NCI-H2227 (cell line): ENCODE data around the gene KIAA1191.

Source experiments
- DNase-seq: peaks from one replicate; lab custom pipeline; 2025; ENCODE audit not compliant: unreplicated experiment; lab: John Stamatoyannopoulos, UW

Gene KIAA1191

DNA sequence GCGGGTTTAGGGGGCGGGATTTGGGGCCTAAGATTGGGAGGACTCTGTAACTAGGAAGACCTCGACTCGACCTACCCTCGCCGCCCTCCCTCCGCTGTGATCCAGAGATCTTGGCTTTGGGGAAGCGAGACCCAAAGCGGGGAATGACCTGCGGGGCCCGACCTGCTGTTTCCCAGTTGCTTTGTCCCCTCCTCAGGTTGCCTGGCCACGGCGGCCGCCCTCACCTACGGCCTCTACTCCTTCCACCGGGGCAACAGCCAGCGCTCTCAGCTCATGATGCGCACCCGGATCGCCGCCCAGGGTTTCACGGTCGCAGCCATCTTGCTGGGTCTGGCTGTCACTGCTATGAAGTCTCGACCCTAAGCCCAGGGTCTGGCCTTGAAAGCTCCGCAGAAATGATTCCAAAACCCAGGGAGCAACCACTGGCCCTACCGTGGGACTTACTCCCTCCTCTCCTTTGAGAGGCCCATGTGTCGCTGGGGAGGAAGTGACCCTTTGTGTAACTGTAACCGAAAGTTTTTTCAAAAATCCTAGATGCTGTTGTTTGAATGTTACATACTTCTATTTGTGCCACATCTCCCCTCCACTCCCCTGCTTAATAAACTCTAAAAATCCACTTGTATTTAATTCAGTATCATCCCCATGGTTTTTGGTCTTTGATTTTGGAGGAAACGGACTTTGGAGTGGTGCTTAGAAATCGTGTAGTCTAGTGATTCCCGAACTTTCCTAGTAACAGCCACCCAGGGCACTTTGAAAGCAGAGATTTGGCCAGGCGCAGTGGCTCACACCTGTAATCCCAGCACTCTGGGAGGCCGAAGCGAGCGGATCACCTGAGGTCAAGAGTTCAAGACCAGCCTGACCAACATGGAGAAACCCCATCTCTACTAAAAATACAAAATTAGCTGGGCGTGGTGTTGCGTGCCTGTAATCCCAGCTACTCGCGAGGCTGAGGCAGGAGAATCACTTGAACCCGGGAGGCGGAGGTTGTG lies 27.9 kb upstream of the KIAA1191 start:
- DNase-seq = no peak

DNA sequence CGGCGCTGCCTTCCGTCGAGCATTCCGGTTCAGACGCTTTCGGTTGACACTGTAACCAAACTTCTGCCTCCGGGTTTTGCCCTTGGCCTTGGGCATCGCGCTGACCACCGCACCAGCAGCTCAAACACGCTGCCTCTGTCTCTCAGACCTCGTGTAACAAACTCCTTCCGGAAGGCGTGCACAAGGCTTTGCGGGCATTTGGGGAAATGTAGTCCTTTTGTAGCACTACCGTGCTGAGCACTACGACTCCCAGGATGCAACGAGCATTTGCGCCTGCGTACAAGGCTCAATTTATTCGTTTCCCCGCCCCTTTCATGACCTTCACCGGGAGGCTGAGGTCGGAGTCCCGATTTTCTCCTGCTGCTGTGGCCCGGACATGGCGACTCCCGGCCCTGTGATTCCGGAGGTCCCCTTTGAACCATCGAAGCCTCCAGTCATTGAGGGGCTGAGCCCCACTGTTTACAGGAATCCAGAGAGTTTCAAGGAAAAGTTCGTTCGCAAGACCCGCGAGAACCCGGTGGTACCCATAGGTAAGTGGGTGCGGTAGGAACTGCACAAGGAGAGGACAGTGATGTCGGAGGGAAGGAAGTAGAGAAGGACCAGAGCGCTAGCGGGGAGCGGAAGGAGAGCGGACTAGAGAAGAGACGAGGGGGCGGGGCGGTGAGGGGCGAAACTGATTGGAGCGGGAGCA lies 27.0 kb upstream of the KIAA1191 start, which contains the start of the genes HIGD2A and NOP16:
HIGD2A (plus strand) TSS at position 308 of the 691 bp plus-strand sequence; CDS start at position 377, 69 bp downstream.
NOP16 (minus strand) TSS at position 155 of the 691 bp plus-strand sequence; CDS start at position 96, 59 bp downstream.
- peak; percentile 96 for DNase-seq

DNA sequence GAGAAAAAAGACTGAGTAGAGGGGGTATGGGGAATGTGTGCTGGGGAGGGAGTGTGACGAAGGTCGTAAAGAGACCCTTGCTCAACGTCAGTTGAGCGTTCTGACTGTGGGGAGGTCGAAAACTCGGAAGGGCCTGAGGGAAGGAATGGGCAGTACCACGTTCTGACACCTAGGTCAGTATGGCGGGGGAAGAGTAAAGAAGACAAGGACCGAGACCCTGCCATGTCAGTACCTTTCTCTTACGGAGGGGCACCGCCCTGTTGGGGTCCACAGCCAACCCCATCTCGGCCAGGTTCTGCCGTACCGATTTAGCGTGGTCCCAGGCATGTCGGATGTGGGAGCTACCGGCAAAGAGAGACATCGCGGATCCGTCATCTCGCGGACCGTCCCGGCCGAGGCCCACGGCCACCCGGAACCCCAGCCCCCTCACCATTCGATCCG lies 26.5 kb upstream of the KIAA1191 start:
- DNase-seq = peak; percentile 34

DNA sequence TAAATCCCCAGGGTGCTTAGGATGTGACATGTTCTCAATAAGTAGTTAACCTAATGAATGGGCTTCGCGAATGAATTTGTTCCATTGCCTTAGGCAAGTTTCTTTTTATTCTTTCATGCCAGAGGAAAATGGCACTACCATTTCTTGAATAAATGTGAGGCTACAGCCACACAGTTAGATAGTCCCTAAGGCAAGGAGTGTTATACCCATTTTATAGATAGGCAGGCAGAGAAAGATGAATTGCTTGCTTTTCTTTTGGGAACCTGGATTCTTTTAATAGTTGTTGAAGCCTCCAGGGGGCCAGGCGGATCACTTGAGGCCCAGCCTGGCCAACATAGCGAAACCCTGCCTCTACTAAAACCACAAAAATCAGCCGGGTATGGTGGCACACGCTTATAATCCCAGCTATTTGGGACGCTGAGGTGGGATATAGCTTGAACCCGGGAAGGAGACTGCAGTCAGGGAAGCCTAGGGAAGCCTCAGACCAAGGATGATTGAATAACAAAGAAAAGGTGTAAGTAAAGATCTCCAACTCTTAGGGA lies 25.9 kb upstream of the KIAA1191 start:
- no peak for DNase-seq

DNA sequence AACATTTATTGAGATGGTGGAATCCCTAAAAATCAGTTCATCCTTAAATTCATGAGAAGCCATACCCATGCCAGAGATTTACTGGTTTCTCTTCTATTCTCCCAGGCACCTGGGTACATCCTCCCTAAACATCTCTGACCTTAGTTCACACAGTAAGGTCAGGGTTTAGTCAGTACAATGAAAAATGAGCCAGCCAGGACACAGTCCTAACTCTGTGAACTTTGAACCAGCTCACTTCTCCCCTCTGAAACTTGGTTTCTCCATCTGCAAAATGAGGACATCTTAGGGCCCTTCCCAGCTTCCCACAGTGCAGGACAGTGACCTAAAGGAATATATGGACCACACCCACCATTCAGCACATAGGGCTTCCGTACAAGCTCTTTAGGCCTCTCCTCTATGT lies 24.9 kb upstream of the KIAA1191 start:
- DNase-seq = no peak

DNA sequence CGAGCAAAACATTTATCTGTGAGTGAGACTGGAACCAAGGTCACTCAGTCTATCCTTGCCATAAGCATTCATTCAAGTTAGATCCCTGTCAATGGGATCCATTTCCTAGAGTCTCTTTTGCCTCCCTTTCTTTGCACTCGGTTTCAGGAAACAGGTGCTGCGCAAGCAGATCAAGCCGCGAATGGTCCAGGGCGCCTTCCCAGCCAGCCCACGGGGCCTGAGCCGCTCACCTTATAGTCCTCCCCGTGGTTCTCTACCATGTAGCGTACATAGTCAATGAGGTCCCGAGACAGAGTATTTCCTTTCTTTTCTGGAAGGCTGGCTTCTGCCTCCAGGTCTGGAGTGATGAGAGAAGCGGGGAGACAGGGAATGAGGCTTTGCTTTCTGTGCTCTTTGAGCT lies 23.4 kb upstream of the KIAA1191 start:
- DNase-seq = no peak

DNA sequence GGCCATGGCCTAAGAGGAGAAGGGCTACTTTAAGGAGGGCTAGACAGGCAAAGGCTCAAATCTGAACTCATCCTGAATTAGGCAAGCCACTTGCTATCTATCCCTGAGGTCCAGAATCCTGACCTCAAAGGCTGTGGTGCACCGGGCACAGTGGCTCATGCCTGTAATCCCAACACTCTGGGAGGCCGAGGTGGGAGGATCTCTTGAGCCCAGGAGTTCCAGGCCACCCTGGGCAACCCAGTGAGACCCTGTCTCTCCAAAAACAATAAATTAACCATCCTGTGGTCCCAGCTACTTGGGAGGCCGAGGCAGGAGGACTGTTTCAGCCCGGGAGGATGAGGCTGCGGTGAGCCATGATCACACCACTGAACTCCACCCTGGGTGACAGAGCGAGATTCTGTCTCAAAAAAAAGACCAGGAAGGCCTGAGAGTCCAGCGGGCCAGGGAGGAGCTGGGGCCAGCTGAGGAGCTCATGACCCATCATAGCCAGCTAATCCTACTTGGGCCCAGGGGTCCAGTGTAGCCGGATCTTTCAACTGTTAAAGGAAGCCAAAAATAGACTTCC lies 22.9 kb upstream of the KIAA1191 start:
- DNase-seq = no peak

DNA sequence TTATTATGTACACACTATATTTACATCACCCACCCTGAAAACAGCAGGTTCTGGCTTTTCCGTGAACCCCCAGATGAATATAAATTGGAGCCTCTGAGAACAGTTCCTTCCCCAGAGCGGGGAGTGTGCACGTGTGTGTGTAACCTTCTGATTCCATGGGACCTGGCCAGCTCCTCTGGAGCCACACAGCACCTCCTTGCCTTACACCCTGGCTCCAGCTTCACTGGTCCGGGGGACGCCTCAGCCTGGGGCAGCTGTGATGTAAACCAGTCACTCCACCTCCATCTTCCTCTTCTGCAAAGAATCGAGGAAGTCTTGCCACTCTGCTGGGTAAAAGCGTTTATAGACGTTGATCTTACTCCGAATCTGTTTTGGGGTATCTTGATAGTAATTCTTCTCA lies 22.4 kb upstream of the KIAA1191 start:
- DNase-seq = no peak

DNA sequence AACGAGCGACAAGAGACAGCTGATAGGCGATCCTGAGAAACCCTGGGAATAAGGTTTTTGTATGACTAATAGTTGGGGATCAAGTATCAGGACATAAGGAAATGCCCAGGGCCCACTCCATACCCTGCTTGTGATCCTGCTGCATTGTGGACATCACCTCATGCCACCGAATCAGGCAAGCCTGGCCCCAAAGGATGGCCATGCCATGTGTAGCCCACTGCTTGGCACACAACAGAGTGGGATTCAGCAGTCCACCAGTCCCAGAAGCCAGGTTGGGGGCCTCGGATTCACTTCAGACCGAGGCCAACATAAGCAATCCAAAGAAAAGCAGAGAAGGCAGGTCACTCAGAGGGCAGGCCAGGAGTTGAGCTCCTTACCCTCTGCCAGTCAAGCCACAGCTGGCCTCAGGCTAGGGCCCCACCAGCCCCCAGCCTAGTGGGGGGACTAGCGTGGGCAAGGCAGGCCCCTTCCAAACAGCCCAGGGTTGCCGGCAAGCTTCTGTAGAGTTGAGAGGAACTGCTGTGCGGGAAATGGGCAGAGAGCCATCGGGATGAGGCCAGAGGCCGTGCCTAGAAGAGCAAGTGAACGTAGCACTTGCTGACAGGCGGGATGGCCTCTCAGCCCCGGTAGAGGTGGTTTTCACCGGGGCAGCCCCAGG lies 21.8 kb upstream of the KIAA1191 start:
- no peak for DNase-seq

DNA sequence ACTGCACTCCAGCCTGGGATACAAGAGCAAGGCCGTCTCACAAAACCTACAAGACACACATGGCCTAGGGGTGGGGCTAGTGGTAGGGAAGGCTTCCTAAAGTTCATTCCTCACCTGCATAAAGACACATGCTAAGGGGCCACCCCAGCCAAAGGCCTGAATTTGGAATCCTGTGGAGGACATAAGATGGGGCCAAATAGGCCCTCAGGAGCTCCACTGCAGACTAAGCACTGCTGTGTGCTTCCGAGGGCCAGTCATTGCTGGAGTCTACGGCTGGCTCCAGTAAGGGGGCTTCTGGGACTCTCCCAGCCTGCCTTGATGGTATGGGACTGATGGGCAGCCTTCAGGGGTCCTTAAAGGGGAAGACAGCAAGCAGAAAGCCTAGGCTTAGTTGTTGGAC lies 21.2 kb upstream of the KIAA1191 start:
- no peak for DNase-seq

DNA sequence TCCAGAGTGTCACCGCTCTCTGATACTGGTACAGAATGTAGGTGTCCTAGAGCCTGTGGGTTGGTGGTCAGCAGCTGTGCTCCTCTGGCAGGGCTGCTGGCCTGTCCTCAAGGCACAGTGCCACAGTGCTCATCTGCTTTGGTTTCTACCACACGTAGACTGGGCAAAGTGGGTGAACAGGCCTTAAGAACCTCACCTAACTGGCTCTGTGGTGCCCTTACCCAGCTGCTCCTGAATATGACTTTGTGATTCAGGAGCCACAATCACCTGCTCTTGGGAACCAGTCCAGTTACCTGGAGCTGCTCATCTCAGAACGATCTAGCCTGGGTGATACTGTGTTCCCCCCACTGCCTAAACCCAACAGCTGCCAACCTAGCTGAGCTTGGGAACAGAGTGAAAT lies 20.4 kb upstream of the KIAA1191 start:
- DNase-seq = no peak

DNA sequence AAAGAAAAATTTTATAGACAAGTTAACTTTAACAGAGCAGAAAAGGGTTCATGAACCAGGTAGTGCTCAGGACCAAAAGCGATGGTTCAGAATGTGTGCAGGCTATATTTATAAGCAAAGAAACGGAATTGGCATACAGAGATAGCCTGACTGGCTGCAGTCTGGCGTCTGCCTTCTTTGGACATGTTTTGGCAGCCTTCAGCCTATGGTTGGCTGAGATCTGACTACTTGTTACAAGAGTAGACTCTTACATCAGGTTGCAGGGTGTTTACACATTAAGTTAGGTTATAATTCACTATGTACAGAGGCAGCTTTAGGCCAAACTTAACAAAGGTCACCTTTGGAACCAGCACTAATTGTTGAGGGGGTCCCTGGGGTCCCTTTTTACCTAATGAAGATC lies 19.9 kb upstream of the KIAA1191 start:
- no peak for DNase-seq

DNA sequence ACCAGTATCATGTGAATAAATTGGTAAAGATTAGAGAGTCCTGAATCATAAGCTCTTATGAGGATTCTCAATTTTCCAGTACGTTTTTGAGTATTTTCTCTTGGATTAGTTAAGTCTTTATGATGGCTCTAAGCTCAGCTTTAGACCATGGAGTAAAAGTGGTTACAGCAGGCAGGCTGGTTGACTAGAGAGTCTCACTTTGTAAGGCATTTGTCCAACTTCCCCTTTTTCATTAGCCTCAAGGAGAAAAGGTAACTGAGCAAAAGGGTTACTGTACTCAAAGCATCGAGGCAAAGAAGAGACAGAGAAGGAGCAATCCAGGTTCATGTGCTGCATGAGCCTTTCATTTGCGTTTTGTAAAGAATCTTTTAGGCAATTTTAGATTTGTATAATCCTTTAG lies 18.3 kb upstream of the KIAA1191 start:
- DNase-seq = no peak

DNA sequence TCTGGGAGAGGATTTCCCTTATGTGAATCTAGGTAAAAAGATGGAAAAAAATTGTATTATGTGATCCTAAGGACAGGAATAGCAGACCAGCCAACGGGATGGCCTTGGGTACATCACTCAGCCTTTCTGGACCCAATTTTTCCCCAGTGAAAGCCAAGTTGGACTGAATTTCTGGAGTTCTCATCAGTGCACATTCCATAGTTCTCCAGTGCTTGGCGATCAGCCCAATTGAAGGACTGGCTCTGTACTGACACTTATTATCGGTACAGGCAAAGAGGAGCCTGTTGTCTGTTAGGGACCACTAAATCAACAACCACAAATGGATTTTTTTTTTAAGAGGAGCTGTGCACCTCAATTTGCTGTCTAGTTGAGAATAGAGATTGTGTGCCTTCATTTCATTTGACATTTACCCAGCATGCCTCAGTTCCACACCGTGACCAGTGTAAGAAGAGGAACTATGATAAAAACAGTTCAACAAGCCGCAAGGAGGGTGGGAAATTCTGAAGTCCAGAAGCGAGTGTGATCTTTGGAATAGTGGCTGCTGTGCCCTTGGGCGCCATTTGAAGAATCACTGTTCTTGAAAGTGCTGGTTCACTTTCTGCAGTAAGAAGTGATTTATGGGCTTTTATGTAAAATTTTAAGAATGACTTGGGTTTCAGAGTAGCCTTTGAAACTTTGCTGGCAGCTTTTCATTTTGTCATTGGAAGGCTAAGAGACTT lies 11.7 kb upstream of the KIAA1191 start:
- DNase-seq = no peak

DNA sequence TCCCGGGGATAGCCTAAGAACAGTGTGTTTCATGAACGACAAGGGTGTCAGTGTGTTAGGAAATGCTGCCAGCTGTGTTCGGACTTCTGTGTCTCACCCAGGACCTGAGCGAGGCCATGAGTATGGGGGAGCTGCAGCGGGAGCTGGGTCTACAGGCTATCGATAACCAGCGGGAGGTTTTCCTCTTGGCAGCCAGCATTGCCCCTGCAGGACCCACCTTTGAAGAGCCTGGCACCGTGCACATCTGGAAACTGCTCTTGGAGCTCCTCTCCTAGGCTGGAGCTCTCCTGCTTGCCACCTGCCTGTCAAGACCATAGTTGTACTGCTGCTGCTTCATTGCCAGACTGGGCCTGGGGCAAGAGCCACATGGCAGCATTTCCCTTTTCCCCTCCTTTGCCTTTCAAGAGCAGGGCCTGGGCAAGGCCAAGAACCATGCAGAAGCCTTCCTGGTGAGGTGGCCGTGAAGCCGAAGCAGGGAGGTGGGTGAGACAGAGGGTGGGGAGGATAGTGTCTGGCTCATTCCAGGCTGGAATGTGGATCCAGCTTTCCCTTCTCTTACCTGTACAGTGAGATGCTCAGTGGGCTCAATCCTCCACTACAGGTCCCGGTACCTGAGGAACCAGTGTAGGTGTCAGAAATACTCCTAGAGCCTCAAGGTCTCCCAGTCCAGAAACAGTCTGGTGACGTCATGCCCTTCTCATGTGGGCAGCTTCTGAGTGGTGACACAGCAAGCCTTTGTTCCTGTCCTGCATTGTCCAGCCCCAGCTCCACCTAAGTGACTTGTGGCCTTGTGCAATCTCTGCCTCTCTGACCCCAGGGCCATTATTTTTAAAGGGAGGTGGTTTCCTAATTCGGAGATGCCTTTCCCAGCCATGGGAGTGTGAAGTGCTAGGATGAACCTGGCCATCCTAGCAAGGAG lies 10.3 kb upstream of the KIAA1191 start:
- no peak for DNase-seq

DNA sequence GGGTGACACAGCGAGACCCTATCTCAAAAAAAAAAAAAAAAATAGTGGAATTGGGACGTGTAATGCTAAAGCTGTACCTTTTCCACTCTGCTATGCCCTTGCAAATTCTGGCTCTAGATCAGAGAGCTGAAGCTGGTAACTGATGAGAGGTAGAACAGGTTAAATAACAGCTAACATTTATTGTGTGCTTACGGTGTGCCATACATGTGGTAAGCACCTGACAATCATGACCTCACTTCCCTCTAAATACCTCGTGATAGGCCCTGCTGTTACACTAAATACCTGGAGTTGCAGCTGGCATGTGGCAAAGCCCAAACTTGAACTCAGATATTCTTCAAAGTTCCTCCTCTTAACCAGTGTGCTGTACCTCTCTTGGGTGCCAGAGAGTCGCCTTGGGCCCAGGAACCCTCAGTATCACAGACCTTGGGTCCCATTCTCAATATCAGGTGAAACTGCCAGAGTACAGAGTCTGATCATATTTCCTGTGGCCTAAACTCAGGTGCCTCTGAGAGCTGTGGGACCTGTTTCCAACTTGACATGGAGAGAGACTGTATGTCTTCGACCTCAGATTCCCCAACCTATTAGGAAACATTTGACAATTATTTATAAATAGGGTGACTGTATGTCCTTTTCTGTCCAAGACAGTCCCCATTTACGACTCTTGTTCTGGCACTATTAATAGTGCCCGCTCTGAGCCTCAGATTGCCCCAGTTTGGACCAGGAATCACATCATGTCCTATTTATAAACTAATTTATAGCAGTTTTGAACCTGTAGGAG lies 8.6 kb upstream of the KIAA1191 start:
- DNase-seq = no peak

DNA sequence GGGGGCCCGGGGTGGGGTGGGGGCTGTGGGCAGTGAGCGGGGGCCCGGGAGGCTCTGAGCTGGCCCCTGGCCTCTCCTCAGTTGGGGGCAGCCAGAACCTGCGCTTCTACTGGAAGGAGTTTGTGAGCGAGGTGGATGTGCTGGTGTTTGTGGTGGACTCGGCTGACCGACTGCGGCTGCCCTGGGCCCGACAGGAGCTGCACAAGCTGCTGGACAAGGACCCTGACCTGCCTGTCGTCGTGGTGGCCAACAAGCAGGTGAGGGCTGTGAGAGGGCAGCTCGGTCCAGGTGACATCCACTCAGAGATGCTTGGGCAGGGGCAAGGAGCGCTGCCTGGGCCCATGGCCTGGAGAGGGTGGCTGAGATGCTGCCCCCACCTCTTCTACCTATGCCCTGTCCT lies 7.2 kb upstream of the KIAA1191 start:
- DNase-seq = no peak

DNA sequence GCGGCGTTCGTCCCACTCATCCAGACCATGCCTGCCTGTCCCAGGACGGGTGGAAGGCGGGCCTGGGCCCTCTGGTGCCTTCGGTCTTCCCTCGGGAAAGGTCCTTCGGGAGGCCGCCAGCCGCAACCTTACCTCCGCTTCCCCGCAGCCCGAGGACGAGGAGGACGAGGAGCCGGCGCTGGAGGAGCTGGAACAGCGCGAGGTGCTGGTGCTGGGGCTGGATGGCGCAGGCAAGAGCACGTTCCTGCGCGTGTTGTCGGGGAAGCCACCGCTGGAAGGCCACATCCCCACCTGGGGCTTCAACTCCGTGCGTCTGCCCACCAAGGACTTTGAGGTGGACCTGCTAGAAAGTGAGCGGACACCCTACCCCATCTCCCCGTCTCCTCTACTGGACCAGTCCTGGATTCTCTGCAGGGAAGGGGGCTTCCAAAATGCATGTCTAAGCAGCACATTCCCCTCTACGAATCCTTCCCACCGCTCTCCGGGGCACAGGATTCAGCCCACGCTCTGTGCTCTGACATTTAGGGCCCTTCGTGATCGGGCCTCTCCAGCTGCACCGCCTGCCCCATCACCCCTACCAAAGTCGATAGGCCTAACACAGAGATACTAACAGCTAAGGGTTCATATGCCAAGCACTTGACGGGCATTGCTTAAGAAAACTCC lies 4.8 kb upstream of the KIAA1191 start:
- DNase-seq = peak; percentile 28
